Measurements from ENCODE around the gene SH2D4B. TPM values are rescaled to one million over a fixed set of nuclear protein-coding genes. Genes with fewer than 3 reads are reported as not detected.
A peak's percentile ranks its signal among the peaks of the same experiment; 100 is the strongest.

SH2D4B gene
- total RNA-seq, 2 donors from 2014 or later: 0.13 TPM; not detected in 1

GRCh38 chr10:80538481-80539185, 931 bp downstream of the SH2D4B start:
- no peak overlapping the region for H3K9ac ChIP-seq (ENCODE audit: extremely low read depth, low read length, poor library complexity, severe bottlenecking)
- peaks cover 9% of the 10 kb centered on the region for H3K9me3 Mint-ChIP-seq
- no peak overlapping the region for H3K4me3 ChIP-seq (ENCODE audit: low read length)
- peaks cover 19% of the 10 kb centered on the region for H3K4me1 Mint-ChIP-seq
- H3K9me3 ChIP-seq (ENCODE audit: control insufficient read depth, low read length): no peaks in the 10 kb centered on the region
- TF ChIP-seq, protein P1, sequence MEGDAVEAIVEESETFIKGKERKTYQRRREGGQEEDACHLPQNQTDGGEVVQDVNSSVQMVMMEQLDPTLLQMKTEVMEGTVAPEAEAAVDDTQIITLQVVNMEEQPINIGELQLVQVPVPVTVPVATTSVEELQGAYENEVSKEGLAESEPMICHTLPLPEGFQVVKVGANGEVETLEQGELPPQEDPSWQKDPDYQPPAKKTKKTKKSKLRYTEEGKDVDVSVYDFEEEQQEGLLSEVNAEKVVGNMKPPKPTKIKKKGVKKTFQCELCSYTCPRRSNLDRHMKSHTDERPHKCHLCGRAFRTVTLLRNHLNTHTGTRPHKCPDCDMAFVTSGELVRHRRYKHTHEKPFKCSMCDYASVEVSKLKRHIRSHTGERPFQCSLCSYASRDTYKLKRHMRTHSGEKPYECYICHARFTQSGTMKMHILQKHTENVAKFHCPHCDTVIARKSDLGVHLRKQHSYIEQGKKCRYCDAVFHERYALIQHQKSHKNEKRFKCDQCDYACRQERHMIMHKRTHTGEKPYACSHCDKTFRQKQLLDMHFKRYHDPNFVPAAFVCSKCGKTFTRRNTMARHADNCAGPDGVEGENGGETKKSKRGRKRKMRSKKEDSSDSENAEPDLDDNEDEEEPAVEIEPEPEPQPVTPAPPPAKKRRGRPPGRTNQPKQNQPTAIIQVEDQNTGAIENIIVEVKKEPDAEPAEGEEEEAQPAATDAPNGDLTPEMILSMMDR (conservative IDR thresholded peaks at IDR 0.05): no peak
- no peaks in the 10 kb centered on the region for H3K36me3 ChIP-seq (ENCODE audit: control insufficient read depth, insufficient read depth, low read length)
- H3K27ac Mint-ChIP-seq: no peak overlapping the region
- H3K4me1 ChIP-seq (ENCODE audit: control insufficient read depth, insufficient read depth, low read length): peaks cover 14% of the 10 kb centered on the region
- DNase-seq: no peak
- peaks cover 9% of the 10 kb centered on the region for H3K27me3 Mint-ChIP-seq (ENCODE audit: insufficient read depth)
- H3K27ac ChIP-seq (ENCODE audit: low read depth, low read length): no peak overlapping the region
- 93 to 94% methylated on average over 13 to 16 of the region's 16 CpGs for WGBS, 2 experiments (ENCODE audit: insufficient coverage in 1 of 2, insufficient read length in 1 of 2)
- H3K27me3 ChIP-seq (ENCODE audit: control insufficient read depth, insufficient read depth, low read length, poor library complexity, severe bottlenecking): no peaks in the 10 kb centered on the region
- no peak overlapping the region for H3K4me3 Mint-ChIP-seq
- H3K36me3 Mint-ChIP-seq (ENCODE audit: low read depth): peaks cover 3% of the 10 kb centered on the region

DNA sequence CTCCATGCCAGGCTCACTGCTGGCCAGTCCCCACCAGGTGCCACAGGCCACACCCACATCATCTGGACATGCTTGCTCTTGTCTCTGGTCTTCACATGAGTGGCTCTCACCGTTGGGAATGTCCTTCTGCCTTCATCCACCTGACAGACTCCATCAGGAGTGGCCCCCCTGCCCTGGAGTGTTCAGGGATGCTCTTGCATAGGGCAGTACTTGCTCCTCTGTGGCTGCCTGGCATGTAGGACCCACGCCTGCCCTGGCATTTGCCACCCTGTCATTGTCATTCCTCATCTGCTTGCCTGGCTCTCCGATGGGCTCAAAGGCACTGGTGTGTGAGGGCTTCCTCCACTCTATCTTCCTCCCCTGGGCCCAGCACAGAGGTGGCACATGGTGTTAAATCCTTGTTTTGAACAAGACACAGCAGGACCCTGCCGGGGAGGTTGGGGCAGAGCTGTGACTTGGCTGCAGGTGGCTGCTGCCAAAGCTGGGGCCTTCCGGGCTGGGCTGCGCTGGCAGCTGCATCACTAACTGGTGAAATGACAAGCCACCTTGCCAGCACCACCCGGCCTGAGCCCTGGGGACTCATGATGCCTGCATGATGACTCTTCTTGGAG, 1.8 kb downstream of the SH2D4B start:
- Mint-ChIP-seq H3K4me3 (no peak overlapping the region), H3K9me3 (peaks cover 13% of the 10 kb centered on the region), H3K27me3 (ENCODE audit: insufficient read depth) (peaks cover 12% of the 10 kb centered on the region), H3K27ac (no peak overlapping the region), H3K4me1 (peaks cover 19% of the 10 kb centered on the region), H3K36me3 (ENCODE audit: low read depth) (peaks cover 3% of the 10 kb centered on the region)
- Histone ChIP-seq H3K4me3 (ENCODE audit: low read length) (no peak overlapping the region), H3K36me3 (ENCODE audit: control insufficient read depth, insufficient read depth, low read length) (no peaks in the 10 kb centered on the region), H3K9ac (ENCODE audit: extremely low read depth, low read length, poor library complexity, severe bottlenecking) (no peak overlapping the region), H3K4me1 (ENCODE audit: control insufficient read depth, insufficient read depth, low read length) (peaks cover 14% of the 10 kb centered on the region), H3K27ac (ENCODE audit: low read depth, low read length) (no peak overlapping the region), H3K9me3 (ENCODE audit: control insufficient read depth, low read length) (no peaks in the 10 kb centered on the region), H3K27me3 (ENCODE audit: control insufficient read depth, insufficient read depth, low read length, poor library complexity, severe bottlenecking) (no peaks in the 10 kb centered on the region)
- peak; percentile 27 for DNase-seq
- TF ChIP-seq, protein P1 (conservative IDR thresholded peaks at IDR 0.05): no peak
- WGBS, 2 experiments (ENCODE audit: insufficient coverage in 1 of 2, insufficient read length in 1 of 2): 89% methylated on average over 3 to 7 of the region's 7 CpGs

DNA sequence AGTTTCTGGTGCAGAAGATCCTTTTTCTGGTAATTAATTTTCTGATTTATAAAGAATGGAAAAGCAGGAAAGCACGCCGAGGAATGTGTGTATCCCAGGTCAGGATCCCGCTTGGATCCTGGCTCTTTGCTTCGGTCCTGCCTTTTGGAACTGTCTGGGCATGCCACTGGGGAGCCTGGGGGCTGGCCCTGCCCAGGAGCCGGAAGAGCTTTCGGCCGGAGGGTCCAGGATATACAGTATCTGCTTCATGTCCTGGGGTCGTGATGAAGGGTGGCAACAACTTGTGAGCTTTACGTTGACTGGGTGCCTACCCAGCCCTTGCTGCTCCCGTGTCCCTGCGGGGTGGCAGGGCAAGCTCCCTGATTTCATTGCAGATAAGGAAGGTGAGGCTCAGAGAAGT, 2.4 kb downstream of the SH2D4B start:
- H3K4me1 Mint-ChIP-seq: peaks cover 19% of the 10 kb centered on the region

More for the DNA sequence above, 2.4 kb downstream of the SH2D4B start:
- peaks cover 14% of the 10 kb centered on the region for H3K4me1 ChIP-seq (ENCODE audit: control insufficient read depth, insufficient read depth, low read length)
- Mint-ChIP-seq H3K27me3 (ENCODE audit: insufficient read depth) (peaks cover 15% of the 10 kb centered on the region), H3K4me3 (no peak overlapping the region), H3K36me3 (ENCODE audit: low read depth) (peaks cover 3% of the 10 kb centered on the region), H3K27ac (no peak overlapping the region), H3K9me3 (peaks cover 13% of the 10 kb centered on the region)
- TF ChIP-seq, protein P1 (conservative IDR thresholded peaks at IDR 0.05): no peak
- 93 to 98% methylated on average over 7 to 11 of the region's 11 CpGs for WGBS, 2 experiments (ENCODE audit: insufficient coverage in 1 of 2, insufficient read length in 1 of 2)
- no peaks in the 10 kb centered on the region for H3K27me3 ChIP-seq (ENCODE audit: control insufficient read depth, insufficient read depth, low read length, poor library complexity, severe bottlenecking)
- no peak for DNase-seq
- H3K9ac ChIP-seq (ENCODE audit: extremely low read depth, low read length, poor library complexity, severe bottlenecking): no peak overlapping the region
- H3K4me3 ChIP-seq (ENCODE audit: low read length): no peak overlapping the region
- no peaks in the 10 kb centered on the region for H3K36me3 ChIP-seq (ENCODE audit: control insufficient read depth, insufficient read depth, low read length)
- no peak overlapping the region for H3K27ac ChIP-seq (ENCODE audit: low read depth, low read length)
- no peaks in the 10 kb centered on the region for H3K9me3 ChIP-seq (ENCODE audit: control insufficient read depth, low read length)

All from endodermal cell (in vitro differentiated cells).